ENCODE measurements around the gene HECA. TPM values are rescaled to one million over a fixed set of nuclear protein-coding genes. Genes with fewer than 3 reads are reported as not detected.

Gene HECA
- total RNA-seq, 1 donor = 53.9 TPM

- DNase-seq (ENCODE audit: insufficient read length, low spot score, missing footprints) = no peak
- no peak overlapping the region for H3K4me3 ChIP-seq (ENCODE audit: insufficient read depth, low read length)
- H3K36me3 ChIP-seq (ENCODE audit: insufficient read depth, low read length) = peaks cover 5% of the 10 kb centered on the region
- peaks cover 19% of the 10 kb centered on the region for H3K79me2 ChIP-seq (ENCODE audit: insufficient read depth, low read length)
- H2AFZ ChIP-seq (ENCODE audit: low read length) = no peak overlapping the region
- no peak overlapping the region for H3K27ac ChIP-seq (ENCODE audit: low read depth, low read length)
- H3K27me3 ChIP-seq (ENCODE audit: insufficient read depth, low read length) = no peaks in the 10 kb centered on the region
- TF ChIP-seq CTCF (IDR thresholded peaks at IDR 0.05; ENCODE audit: extremely low read depth, low read depth, low read length) = no peak
- no peak overlapping the region for H3K4me2 ChIP-seq (ENCODE audit: insufficient read depth, low read length)
- no peaks in the 10 kb centered on the region for H3K9me3 ChIP-seq (ENCODE audit: low read depth, low read length)
- peaks cover 8% of the 10 kb centered on the region for H3K4me1 ChIP-seq (ENCODE audit: insufficient read depth, low read length)
- H4K20me1 ChIP-seq (ENCODE audit: insufficient read depth, low read length) = peaks cover 14% of the 10 kb centered on the region
Measured at GRCh38 chr6:139165324-139165723, 30.4 kb downstream of the HECA start.

GRCh38 chr6:139166238-139166955, 31.5 kb downstream of the HECA start:
- no peak overlapping the region for H2AFZ ChIP-seq (ENCODE audit: low read length)
- H3K4me1 ChIP-seq (ENCODE audit: insufficient read depth, low read length) = peaks cover under 1% of the 10 kb centered on the region
- peaks cover 5% of the 10 kb centered on the region for H3K36me3 ChIP-seq (ENCODE audit: insufficient read depth, low read length)
- peaks cover 14% of the 10 kb centered on the region for H4K20me1 ChIP-seq (ENCODE audit: insufficient read depth, low read length)
- no peaks in the 10 kb centered on the region for H3K9me3 ChIP-seq (ENCODE audit: low read depth, low read length)
- H3K27ac ChIP-seq (ENCODE audit: low read depth, low read length) = no peak overlapping the region
- H3K4me2 ChIP-seq (ENCODE audit: insufficient read depth, low read length) = no peak overlapping the region
- H3K4me3 ChIP-seq (ENCODE audit: insufficient read depth, low read length) = no peak overlapping the region
- DNase-seq (ENCODE audit: insufficient read length, low spot score, missing footprints) = no peak
- no peaks in the 10 kb centered on the region for H3K27me3 ChIP-seq (ENCODE audit: insufficient read depth, low read length)
- TF ChIP-seq CTCF (IDR thresholded peaks at IDR 0.05; ENCODE audit: extremely low read depth, low read depth, low read length) = no peak
- H3K79me2 ChIP-seq (ENCODE audit: insufficient read depth, low read length) = peaks cover 15% of the 10 kb centered on the region

- Histone ChIP-seq H3K4me3 (ENCODE audit: insufficient read depth, low read length) (no peak overlapping the region), H3K4me2 (ENCODE audit: insufficient read depth, low read length) (no peak overlapping the region), H3K79me2 (ENCODE audit: insufficient read depth, low read length) (peaks cover 15% of the 10 kb centered on the region), H3K27me3 (ENCODE audit: insufficient read depth, low read length) (no peaks in the 10 kb centered on the region), H4K20me1 (ENCODE audit: insufficient read depth, low read length) (peaks cover 13% of the 10 kb centered on the region), H3K4me1 (ENCODE audit: insufficient read depth, low read length) (no peaks in the 10 kb centered on the region), H2AFZ (ENCODE audit: low read length) (no peak overlapping the region), H3K9me3 (ENCODE audit: low read depth, low read length) (no peaks in the 10 kb centered on the region), H3K27ac (ENCODE audit: low read depth, low read length) (no peak overlapping the region), H3K36me3 (ENCODE audit: insufficient read depth, low read length) (peaks cover 5% of the 10 kb centered on the region)
- DNase-seq (ENCODE audit: insufficient read length, low spot score, missing footprints) = no peak
- no peak for TF ChIP-seq CTCF (IDR thresholded peaks at IDR 0.05; ENCODE audit: extremely low read depth, low read depth, low read length)
Measured at GRCh38 chr6:139166956-139167313, 32.1 kb downstream of the HECA start.

GRCh38 chr6:139172151-139172550, 37.3 kb downstream of the HECA start:
- Histone ChIP-seq H3K36me3 (ENCODE audit: insufficient read depth, low read length) (peaks cover 8% of the 10 kb centered on the region), H3K4me1 (ENCODE audit: insufficient read depth, low read length) (no peaks in the 10 kb centered on the region), H3K79me2 (ENCODE audit: insufficient read depth, low read length) (no peaks in the 10 kb centered on the region), H3K4me3 (ENCODE audit: insufficient read depth, low read length) (no peak overlapping the region), H3K27me3 (ENCODE audit: insufficient read depth, low read length) (no peaks in the 10 kb centered on the region), H3K9me3 (ENCODE audit: low read depth, low read length) (no peaks in the 10 kb centered on the region), H4K20me1 (ENCODE audit: insufficient read depth, low read length) (peaks cover 13% of the 10 kb centered on the region), H2AFZ (ENCODE audit: low read length) (no peak overlapping the region), H3K27ac (ENCODE audit: low read depth, low read length) (no peak overlapping the region), H3K4me2 (ENCODE audit: insufficient read depth, low read length) (no peak overlapping the region)
- no peak for TF ChIP-seq CTCF (IDR thresholded peaks at IDR 0.05; ENCODE audit: extremely low read depth, low read depth, low read length)
- no peak for DNase-seq (ENCODE audit: insufficient read length, low spot score, missing footprints)

Measured in osteoblast (primary cell).